Keratinocyte (primary cell): ENCODE results near the gene EIF3A. TPM values are rescaled to one million over a fixed set of nuclear protein-coding genes. Genes with fewer than 3 reads are reported as not detected.

Source experiments
- DNase-seq: peaks from one replicate; pipeline ENCODE4 v3.0.0-alpha.2; 2011; ENCODE audit warnings: low read depth, missing footprints, low spot score
- FAIRE-seq: peaks from 2 replicates; lab custom pipeline; 2011; peaks lifted over from hg19 to GRCh38; lab: Jason Lieb, UNC
- H2AFZ ChIP-seq: 2 replicates; pipeline ENCODE4 v1.6.0; 2012; ENCODE audit warnings: low read length, control low read depth, inconsistent platforms; ENCODE audit not compliant: control insufficient read depth
- H3K27ac ChIP-seq: 2 replicates; pipeline ENCODE4 v1.5.1; 2011; ENCODE audit warnings: low read length; ENCODE audit not compliant: control insufficient read depth, insufficient read depth
- H3K27me3 ChIP-seq: 3 replicates; pipeline ENCODE4 v1.6.0; 2011; ENCODE audit warnings: low read length; ENCODE audit not compliant: control insufficient read depth, insufficient read depth; ENCODE audit errors: extremely low read depth
- H3K36me3 ChIP-seq, 2 experiments: 2 replicates in 1 of 2; 3 replicates in 1 of 2; pipeline ENCODE4 v1.5.1; 2011; ENCODE audit warnings: low read length in 2 of 2, mild to moderate bottlenecking in 1 of 2; ENCODE audit not compliant: control insufficient read depth in 2 of 2, insufficient read depth in 2 of 2; ENCODE audit errors: extremely low read depth in 1 of 2
- H3K4me1 ChIP-seq: 3 replicates; pipeline ENCODE4 v1.5.1; 2011; ENCODE audit warnings: low read length; ENCODE audit not compliant: control insufficient read depth, insufficient read depth; ENCODE audit errors: extremely low read depth
- H3K4me2 ChIP-seq: 3 replicates; pipeline ENCODE4 v1.6.0; 2011; ENCODE audit warnings: low read depth, low read length; ENCODE audit not compliant: control insufficient read depth, insufficient read depth; ENCODE audit errors: extremely low read depth
- H3K4me3 ChIP-seq, 3 experiments: fragments of 200-600 bp in 1 of 3; sonication (generic) in 1 of 3; 2 replicates in 2 of 3; 3 replicates in 1 of 3; pipeline ENCODE4 v1.5.1; 2011 to 2016; ENCODE audit warnings: low read length in 3 of 3, mild to moderate bottlenecking in 3 of 3, control low read depth in 2 of 3, inconsistent platforms in 1 of 3, low read depth in 1 of 3, mixed read lengths in 1 of 3, mixed run types in 1 of 3, moderate library complexity in 1 of 3; ENCODE audit not compliant: control insufficient read depth in 2 of 3, insufficient read depth in 2 of 3; ENCODE audit errors: extremely low read depth in 1 of 3
- H3K79me2 ChIP-seq: 2 replicates; pipeline ENCODE4 v1.6.0; 2012; ENCODE audit warnings: low read length; ENCODE audit not compliant: control insufficient read depth, insufficient read depth
- H3K9ac ChIP-seq: 3 replicates; pipeline ENCODE4 v1.6.0; 2011; ENCODE audit warnings: low read length; ENCODE audit not compliant: control insufficient read depth, insufficient read depth; ENCODE audit errors: extremely low read depth
- H3K9me1 ChIP-seq: 3 replicates; pipeline ENCODE4 v1.6.0; 2011; ENCODE audit warnings: low read length; ENCODE audit not compliant: control insufficient read depth, insufficient read depth; ENCODE audit errors: extremely low read depth
- H3K9me3 ChIP-seq: 2 replicates; pipeline ENCODE4 v1.5.1; 2012; ENCODE audit warnings: low read depth, low read length; ENCODE audit not compliant: control insufficient read depth
- H4K20me1 ChIP-seq: 3 replicates; pipeline ENCODE4 v1.6.0; 2011; ENCODE audit warnings: low read length; ENCODE audit not compliant: control insufficient read depth, insufficient read depth; ENCODE audit errors: extremely low read depth
- CTCF ChIP-seq, 3 experiments: IDR thresholded peaks in 1 of 3; conservative IDR thresholded peaks in 1 of 3; optimal IDR thresholded peaks in 1 of 3; 2 replicates in 2 of 3; 3 replicates in 1 of 3; pipeline versions ENCODE3 to v1.5.1; 2011; ENCODE audit warnings: low read length in 3 of 3, mild to moderate bottlenecking in 3 of 3, moderate library complexity in 2 of 3, control low read depth in 1 of 3, inconsistent platforms in 1 of 3; ENCODE audit not compliant: insufficient read depth in 2 of 3; ENCODE audit errors: extremely low read depth in 1 of 3
- EZH2 ChIP-seq: IDR thresholded peaks from one replicate; pipeline ENCODE4 v1.6.1; 2012; ENCODE audit warnings: inconsistent platforms, mild to moderate bottlenecking, low read length, moderate library complexity
- dilution Hi-C: fragments of 300-500 bp; cut with MboI; formaldehyde crosslinking; loops from one replicate; pipeline ENCODE4 v1.7.0; 2020; ENCODE audit warnings: low sequenced_read_pairs; ENCODE audit not compliant: extremely low pct_ligation_motif_present
- polyA plus RNA-seq, 5 experiments: library from polyadenylated mRNA; depleted of rRNA in 3 of 5; stranded (reverse) in 3 of 5; stranded (forward) in 1 of 5; unstranded in 1 of 5; fragments of >200 nt; gene quantifications; 1 replicate in 1 of 5; 2 replicates in 3 of 5; 3 replicates in 1 of 5; pipeline versions ENCODE4 v1.2.1 to v1.2.3, GENCODE V29; 2011 to 2012; ENCODE audit warnings: missing spikeins in 2 of 5, low read depth in 1 of 5, low replicate concordance in 1 of 5

EIF3A gene
- polyA plus RNA-seq, 1 donor (not counting 4 experiments of a cell fraction or from before 2014, with no cell fraction given) = 84.4 TPM

GRCh38 chr10:119025336-119025735 lies 55.3 kb downstream of the EIF3A start:
- no peak overlapping the region for H2AFZ ChIP-seq

GRCh38 chr10:119024882-119025281 lies 55.7 kb downstream of the EIF3A start:
- dilution Hi-C loops = loop anchor here (25.0 kb wide), 1 partner anchor 313 kb away; no protein-coding TSS in a partner anchor
- Histone ChIP-seq H3K4me1 (peaks cover 30% of the 10 kb centered on the region), H2AFZ (no peak overlapping the region), H3K9me3 (no peaks in the 10 kb centered on the region), H3K9me1 (peaks cover 2% of the 10 kb centered on the region), H3K79me2 (no peaks in the 10 kb centered on the region), H3K9ac (no peak overlapping the region), H3K27ac (no peak overlapping the region), H3K36me3 (no peaks in the 10 kb centered on the region), H4K20me1 (no peaks in the 10 kb centered on the region), H3K27me3 (no peaks in the 10 kb centered on the region), H3K4me2 (no peak overlapping the region), H3K4me3 (no peak overlapping the region)
- TF ChIP-seq EZH2 (no peak), CTCF (optimal IDR thresholded peaks at IDR 0.05 in 1 of 3, IDR thresholded peaks at IDR 0.05 in 1 of 3, conservative IDR thresholded peaks at IDR 0.05 in 1 of 3; ENCODE audit: extremely low read depth in 1 of 3, insufficient read depth in 2 of 3, low read length in 3 of 3) (no peak)
- DNase-seq (no peak), FAIRE-seq (no peak)

More at GRCh38 chr10:119025336-119025735, 55.3 kb downstream of the EIF3A start:
- Histone ChIP-seq H3K27ac (no peak overlapping the region), H3K9me3 (no peaks in the 10 kb centered on the region), H3K4me2 (no peak overlapping the region), H3K79me2 (no peaks in the 10 kb centered on the region), H3K27me3 (no peaks in the 10 kb centered on the region), H3K4me1 (peaks cover 27% of the 10 kb centered on the region), H3K9ac (no peak overlapping the region), H3K36me3 (no peaks in the 10 kb centered on the region), H3K4me3 (no peak overlapping the region), H4K20me1 (no peaks in the 10 kb centered on the region), H3K9me1 (peaks cover 2% of the 10 kb centered on the region)
- FAIRE-seq = no peak
- DNase-seq = no peak
- dilution Hi-C loops = no loop called here
- TF ChIP-seq CTCF (optimal IDR thresholded peaks at IDR 0.05 in 1 of 3, IDR thresholded peaks at IDR 0.05 in 1 of 3, conservative IDR thresholded peaks at IDR 0.05 in 1 of 3; ENCODE audit: extremely low read depth in 1 of 3, insufficient read depth in 2 of 3, low read length in 3 of 3) (peak in 1 of 3 experiments; percentile 44), EZH2 (no peak)
